HFFc6 (cell line): ENCODE measurements around the gene PLPPR4. TPM values are rescaled to one million over a fixed set of nuclear protein-coding genes. Genes with fewer than 3 reads are reported as not detected.

Source experiments
- DNase-seq: peaks from one replicate; pipeline ENCODE4 v3.0.0-alpha.2; 2018
- H3K27ac Mint-ChIP-seq: 2 replicates; pipeline ENCODE4 v1.8.0; 2020; ENCODE audit warnings: mild to moderate bottlenecking, mixed read lengths
- H3K27me3 Mint-ChIP-seq: 2 replicates; pipeline ENCODE4 v1.8.0; 2021; ENCODE audit warnings: mild to moderate bottlenecking, moderate library complexity, mixed read lengths; ENCODE audit not compliant: insufficient read depth
- H3K36me3 Mint-ChIP-seq: 2 replicates; pipeline ENCODE4 v1.8.0; 2021; ENCODE audit warnings: low read depth, mixed read lengths
- H3K4me1 Mint-ChIP-seq: 2 replicates; pipeline ENCODE4 v1.8.0; 2020; ENCODE audit warnings: low read depth, mixed read lengths
- H3K4me3 Mint-ChIP-seq: 2 replicates; pipeline ENCODE4 v1.8.0; 2020; ENCODE audit warnings: mild to moderate bottlenecking, moderate library complexity, mixed read lengths
- H3K9me3 Mint-ChIP-seq: 2 replicates; pipeline ENCODE4 v1.8.0; 2020; ENCODE audit warnings: mild to moderate bottlenecking, mixed read lengths
- CTCF ChIP-seq: fragments of 200-600 bp; sonication (generic); IDR thresholded peaks from 2 replicates; pipeline ENCODE4 v1.5.0; 2021; ENCODE audit warnings: antibody characterized with exemption, mild to moderate bottlenecking
- total RNA-seq, 6 experiments: library from RNA; stranded (reverse); fragmentation: NEBNext Ultra II Directional; extraction: Animal tissue kit (Norgen Biotek cat#: 25700); gene quantifications; 2 replicates in 1 of 6; 3 replicates in 5 of 6; pipeline ENCODE4 v1.2.3, GENCODE V29; 2021

PLPPR4 gene
- total RNA-seq, 6 experiments from 2014 or later = 0.37 to 0.69 (median 0.47) TPM

GRCh38 chr1:99233446-99233845 is 30.8 kb upstream of the PLPPR4 start:
- no peaks in the 10 kb centered on the region for H3K9me3 Mint-ChIP-seq
- no peak overlapping the region for H3K4me3 Mint-ChIP-seq
- no peak for TF ChIP-seq CTCF

GRCh38 chr1:99236756-99237155 is 27.5 kb upstream of the PLPPR4 start:
- no peaks in the 10 kb centered on the region for H3K4me1 Mint-ChIP-seq
- peaks cover 3% of the 10 kb centered on the region; the same call in 1 of the 2 replicates for H3K9me3 Mint-ChIP-seq
- no peak for DNase-seq
- H3K36me3 Mint-ChIP-seq = no peaks in the 10 kb centered on the region
- H3K27ac Mint-ChIP-seq = no peak overlapping the region
- no peak overlapping the region for H3K4me3 Mint-ChIP-seq
- no peaks in the 10 kb centered on the region for H3K27me3 Mint-ChIP-seq
- no peak for TF ChIP-seq CTCF

More at GRCh38 chr1:99233446-99233845, 30.8 kb upstream of the PLPPR4 start:
- H3K36me3 Mint-ChIP-seq = no peaks in the 10 kb centered on the region
- no peak for DNase-seq
- H3K4me1 Mint-ChIP-seq = no peaks in the 10 kb centered on the region
- no peak overlapping the region for H3K27ac Mint-ChIP-seq
- no peaks in the 10 kb centered on the region for H3K27me3 Mint-ChIP-seq

GRCh38 chr1:99239690-99240089 is 24.6 kb upstream of the PLPPR4 start:
- Mint-ChIP-seq H3K9me3 (peaks cover 3% of the 10 kb centered on the region; the same call in 1 of the 2 replicates), H3K27ac (no peak overlapping the region), H3K36me3 (no peaks in the 10 kb centered on the region), H3K27me3 (peaks cover 2% of the 10 kb centered on the region; the same call in 1 of the 2 replicates), H3K4me1 (no peaks in the 10 kb centered on the region), H3K4me3 (no peak overlapping the region)
- DNase-seq = no peak
- TF ChIP-seq CTCF = no peak

- Mint-ChIP-seq H3K36me3 (no peaks in the 10 kb centered on the region), H3K4me3 (no peak overlapping the region), H3K27me3 (peaks cover 2% of the 10 kb centered on the region; the same call in 1 of the 2 replicates), H3K4me1 (no peaks in the 10 kb centered on the region), H3K27ac (no peak overlapping the region), H3K9me3 (peaks cover 8% of the 10 kb centered on the region; the same call in 1 of the 2 replicates)
- no peak for DNase-seq
- TF ChIP-seq CTCF = no peak
Observed at GRCh38 chr1:99240621-99241020, 23.7 kb upstream of the PLPPR4 start.

- Mint-ChIP-seq H3K27ac (no peak overlapping the region), H3K4me1 (no peaks in the 10 kb centered on the region), H3K36me3 (no peaks in the 10 kb centered on the region), H3K9me3 (peaks cover 7% of the 10 kb centered on the region; the same call in 1 of the 2 replicates), H3K4me3 (no peak overlapping the region), H3K27me3 (peaks cover 9% of the 10 kb centered on the region; the same call in 1 of the 2 replicates)
- no peak for DNase-seq
- TF ChIP-seq CTCF = no peak
Observed at GRCh38 chr1:99246152-99246551, 18.1 kb upstream of the PLPPR4 start.

GRCh38 chr1:99247199-99247598 is 17.1 kb upstream of the PLPPR4 start:
- DNase-seq = no peak
- Mint-ChIP-seq H3K4me3 (no peak overlapping the region), H3K36me3 (no peaks in the 10 kb centered on the region), H3K27me3 (peaks cover 9% of the 10 kb centered on the region; the same call in 1 of the 2 replicates), H3K9me3 (peaks cover 7% of the 10 kb centered on the region; the same call in 1 of the 2 replicates), H3K4me1 (no peaks in the 10 kb centered on the region), H3K27ac (no peak overlapping the region)
- no peak for TF ChIP-seq CTCF
